Psoas muscle (tissue), 8 donors: ENCODE data around the gene SERPINB1. TPM values are rescaled to one million over a fixed set of nuclear protein-coding genes. Genes with fewer than 3 reads are reported as not detected.
A peak's percentile ranks its signal among the peaks of the same experiment; 100 is the strongest.

Source experiments
- ATAC-seq, 4 donors: fragments of 200-7000 bp; cut with Tn5 transposase; one replicate each; pipeline ENCODE4 v1.9.1; 2020; ENCODE audit warnings: moderate library complexity in 3 of 4, mild to moderate bottlenecking in 2 of 4
- DNase-seq, 2 donors: peaks; one replicate each; pipeline ENCODE4 v3.0.0-alpha.2; 2020
- H3K27ac ChIP-seq: fragments of 200-600 bp; one replicate; pipeline ENCODE4 v1.8.0; 2022
- H3K27me3 ChIP-seq, 3 donors: fragments of 200-600 bp in 1 of 3; one replicate each; pipeline versions ENCODE4 v1.6.1 to v1.8.0; 2013 to 2022; ENCODE audit warnings: low read length in 2 of 3, mild to moderate bottlenecking in 2 of 3, moderate library complexity in 1 of 3; ENCODE audit not compliant: insufficient read depth in 3 of 3
- H3K36me3 ChIP-seq, 2 donors: fragments of 200-600 bp in 1 of 2; one replicate each; pipeline versions ENCODE4 v1.6.1 to v1.8.0; 2013 to 2022; ENCODE audit warnings: low read depth in 1 of 2, mild to moderate bottlenecking in 1 of 2, moderate library complexity in 1 of 2; ENCODE audit not compliant: insufficient read depth in 1 of 2
- H3K4me1 ChIP-seq: fragments of 200-600 bp; one replicate; pipeline ENCODE4 v1.8.0; 2022
- H3K4me3 ChIP-seq: fragments of 200-600 bp; one replicate; pipeline ENCODE4 v1.8.0; 2022; ENCODE audit warnings: mild to moderate bottlenecking
- H3K9me3 ChIP-seq: fragments of 200-600 bp; one replicate; pipeline ENCODE4 v1.8.0; 2022
- CTCF ChIP-seq: fragments of 200-600 bp; IDR thresholded peaks from one replicate; pipeline ENCODE4 v1.8.0; 2022; ENCODE audit warnings: antibody characterized with exemption
- WGBS, 3 donors: extraction: QIAGEN DNeasy Blood & Tissue Kit; methylation state at CpG; one replicate each; pipeline versions ENCODE4 v1.1.6 to v1.1.7; 2013; 5-methylcytosine and 5-hydroxymethylcytosine counted together
- intact Hi-C, 2 donors: fragments of 100-400 bp; cut with DNase I; formaldehyde crosslinking; loops; one replicate each; pipeline versions ENCODE4 v1.11.0 to v1.14.2; 2022
- polyA plus RNA-seq, 3 donors: library from polyadenylated mRNA; stranded (reverse); fragments of 200-250 nt; gene quantifications; one replicate each; pipeline ENCODE4 v1.2.3, GENCODE V29; 2013
- total RNA-seq, 4 donors: library from RNA; stranded (reverse); fragmentation: NEBNext Ultra II Directional in 2 of 4; extraction: Animal tissue kit (Norgen Biotek cat#: 25700) in 2 of 4; gene quantifications; one replicate each; pipeline versions ENCODE4 v1.2.1 to v1.2.4, GENCODE V29; 2021 to 2023
- donor health status: healthy with polysubstance abuse.
- donor health status: DM: no; HTN: no; CAD: no; lungs with moderate emphysema.
- donor health status: Bipolar disorder and iron deficiency.
- donor health status: healthy.
- donor health status: DM: yes; HTN: yes; CAD: no.
- donor health status: DM: no; HTN: no; CAD: no.
- donor health status: DM: no; HTN: no; CAD: no.
- donor health status: DM: yes; HTN: yes; CAD: no.

Gene SERPINB1
- total and polyA plus RNA-seq, 7 donors = 10.2 to 131 (median 43.6) TPM

- 96 to 100% (median 98%) methylated on average over 2 to 3 of the region's 3 CpGs for WGBS, 3 donors
- Histone ChIP-seq H3K4me3 (no peak overlapping the region), H3K9me3 (peaks cover 13% of the 10 kb centered on the region), H3K27me3 (no peaks in the 10 kb centered on the region), H3K36me3 (no peaks in the 10 kb centered on the region), H3K4me1 (peaks cover 8% of the 10 kb centered on the region), H3K27ac (no peak overlapping the region)
- ATAC-seq (no peak), DNase-seq (no peak)
- TF ChIP-seq CTCF = no peak
- intact Hi-C loops = no loop called here
Observed at GRCh38 chr6:2812695-2813094, 29.0 kb downstream of the SERPINB1 start.

- ATAC-seq (peak in 2 of 4 donors; percentile 23 to 61), DNase-seq (no peak)
- intact Hi-C loops = no loop called here
- Histone ChIP-seq H3K27me3 (no peaks in the 10 kb centered on the region), H3K9me3 (peaks cover 1% of the 10 kb centered on the region), H3K4me3 (no peak overlapping the region), H3K27ac (no peak overlapping the region), H3K36me3 (no peaks in the 10 kb centered on the region), H3K4me1 (peaks cover 12% of the 10 kb centered on the region)
- 87 to 91% (median 90%) methylated on average over 9 of the region's 9 CpGs for WGBS, 3 donors
- TF ChIP-seq CTCF = no peak
Observed at GRCh38 chr6:2810092-2810671, 31.5 kb downstream of the SERPINB1 start.

- TF ChIP-seq CTCF = no peak
- WGBS, 3 donors = 90 to 92% (median 90%) methylated on average over 2 of the region's 2 CpGs
- H3K4me3 ChIP-seq = no peak overlapping the region
- H3K36me3 ChIP-seq = no peaks in the 10 kb centered on the region
- H3K27me3 ChIP-seq = no peaks in the 10 kb centered on the region
- H3K4me1 ChIP-seq = peaks cover 12% of the 10 kb centered on the region
- no peak overlapping the region for H3K27ac ChIP-seq
- intact Hi-C loops = no loop called here
- H3K9me3 ChIP-seq = no peaks in the 10 kb centered on the region
- ATAC-seq (no peak), DNase-seq (no peak)
Observed at GRCh38 chr6:2809015-2809414, 32.6 kb downstream of the SERPINB1 start.

- 28 to 51% (median 38%) methylated on average over 9 of the region's 9 CpGs for WGBS, 3 donors
Observed at GRCh38 chr6:2807342-2808090, 34.1 kb downstream of the SERPINB1 start.

More at GRCh38 chr6:2807342-2808090, 34.1 kb downstream of the SERPINB1 start:
- no peaks in the 10 kb centered on the region for H3K9me3 ChIP-seq
- DNase-seq = no peak
- no peak for TF ChIP-seq CTCF
- ATAC-seq = peak in 3 of 4 donors; percentile 69 to 78 (median 76)
- H3K27me3 ChIP-seq = no peaks in the 10 kb centered on the region
- H3K4me3 ChIP-seq = no peak overlapping the region
- intact Hi-C loops = no loop called here
- peaks cover 12% of the 10 kb centered on the region for H3K4me1 ChIP-seq
- H3K27ac ChIP-seq = peak overlapping the region; percentile 23
- H3K36me3 ChIP-seq = no peaks in the 10 kb centered on the region
